A172 (cell line): ENCODE data around the gene PKNOX1. TPM values are rescaled to one million over a fixed set of nuclear protein-coding genes. Genes with fewer than 3 reads are reported as not detected.
A peak's percentile ranks its signal among the peaks of the same experiment; 100 is the strongest.
"Not testable (repeated sequence)": the region's sequence is repeated elsewhere in the genome, so short reads cannot be mapped to it uniquely, and the experiment has no call there.

Experiments
- DNase-seq: peaks from one replicate; pipeline ENCODE4 v3.0.0-alpha.2; 2015; ENCODE audit warnings: low spot score
- total RNA-seq: library from RNA; depleted of rRNA; stranded (reverse); fragments of >200 nt; shearing (Covaris generic); gene quantifications from 2 replicates; pipeline ENCODE4 v1.2.3, GENCODE V29; 2014

The PKNOX1 gene
- total RNA-seq, 1 experiment from 2014 or later = 17.3 TPM

DNA sequence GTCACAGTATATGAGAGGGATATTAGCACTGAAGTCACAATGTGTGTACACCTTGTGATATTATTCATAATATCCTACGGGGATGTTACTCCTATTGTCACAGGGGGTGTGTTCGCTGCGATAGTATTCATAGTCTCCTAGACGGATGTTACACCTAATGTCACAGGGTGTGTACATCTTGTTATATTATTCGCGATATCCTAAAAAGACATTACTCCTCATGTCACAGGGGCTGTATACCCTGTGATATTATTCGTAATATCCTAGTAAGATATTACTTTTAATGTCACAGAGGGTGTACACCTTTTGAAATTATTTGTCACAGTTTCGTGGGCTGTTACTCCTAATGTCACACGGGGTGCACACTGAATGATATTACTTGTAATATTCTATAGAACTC is 23.2 kb upstream of the PKNOX1 start:
- not testable (repeated sequence) for DNase-seq

DNA sequence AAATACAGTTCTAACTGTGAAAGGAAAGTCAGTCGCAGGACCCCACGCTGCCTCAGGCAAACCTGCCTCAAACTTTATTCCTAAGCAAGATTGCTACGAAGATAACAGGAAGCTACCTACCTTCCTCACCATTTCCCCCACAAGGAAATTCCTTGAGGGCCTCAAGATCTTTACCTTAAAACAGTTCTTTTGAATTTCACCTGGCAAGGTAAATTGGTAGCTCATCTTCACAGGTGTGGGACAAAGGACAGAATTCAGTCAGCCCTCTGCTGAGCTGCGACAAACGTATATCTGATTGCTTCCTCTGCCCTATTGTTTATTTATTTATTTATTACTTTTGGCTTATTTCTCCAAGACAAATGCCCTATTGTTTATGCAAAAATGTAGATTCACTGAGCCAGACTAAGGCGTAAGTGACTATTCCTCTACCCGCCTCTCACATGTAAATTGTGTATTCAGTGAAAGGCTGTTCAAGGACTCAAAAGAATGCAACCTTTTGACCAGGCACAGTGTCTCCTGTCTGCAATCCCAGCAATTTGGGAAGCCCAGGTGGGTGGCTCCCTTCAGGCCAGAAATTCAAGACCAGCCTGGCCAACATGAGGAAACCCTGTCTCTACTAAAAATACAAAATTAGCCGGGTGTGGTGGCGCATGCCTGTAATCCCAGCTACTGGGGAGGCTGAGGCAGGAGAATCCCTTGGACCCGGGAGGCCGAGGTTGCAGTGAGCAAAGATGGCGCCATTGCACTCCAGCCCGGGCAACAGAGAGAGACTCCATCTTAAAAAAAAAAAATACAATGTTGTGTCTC is 17.3 kb upstream of the PKNOX1 start:
- no peak for DNase-seq

DNA sequence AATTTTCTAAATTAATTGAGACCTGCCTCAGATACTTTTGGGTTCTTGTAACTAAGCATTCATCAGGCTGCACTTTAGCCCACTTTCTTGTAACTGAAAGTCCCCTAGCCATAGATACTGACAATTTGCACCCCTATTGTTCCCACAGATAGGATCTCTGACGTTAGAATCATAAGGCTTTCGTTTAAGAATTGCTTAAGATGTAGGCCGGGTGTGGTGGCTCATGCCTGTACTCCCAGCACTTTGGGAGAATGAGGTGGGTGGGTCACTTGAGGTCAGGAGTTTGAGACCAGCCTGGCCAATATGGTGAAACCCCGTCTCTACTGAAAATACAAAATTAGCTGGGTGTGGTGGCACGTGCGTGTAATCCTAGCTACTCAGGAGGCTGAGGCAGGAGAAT is 16.2 kb upstream of the PKNOX1 start:
- DNase-seq = not testable (repeated sequence)

DNA sequence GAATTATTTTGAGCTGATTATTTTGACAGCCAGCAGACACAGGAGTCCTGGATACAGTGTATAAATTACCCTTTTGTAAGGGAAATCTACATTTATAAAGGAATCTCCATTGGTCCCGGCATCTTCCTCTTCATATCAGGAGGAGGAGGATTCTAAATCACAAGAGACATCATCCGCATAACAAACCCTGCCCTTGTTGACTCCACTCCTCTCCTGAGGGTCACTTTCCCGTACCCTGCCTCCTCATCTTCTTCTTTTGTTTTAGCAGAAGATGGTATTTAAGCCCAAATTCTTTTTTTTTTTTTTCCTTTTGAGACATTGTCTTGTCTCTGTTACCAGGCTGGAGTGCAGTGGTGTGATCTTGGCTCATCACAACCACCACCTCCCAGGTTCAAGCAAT is 14.6 kb upstream of the PKNOX1 start:
- DNase-seq = no peak

DNA sequence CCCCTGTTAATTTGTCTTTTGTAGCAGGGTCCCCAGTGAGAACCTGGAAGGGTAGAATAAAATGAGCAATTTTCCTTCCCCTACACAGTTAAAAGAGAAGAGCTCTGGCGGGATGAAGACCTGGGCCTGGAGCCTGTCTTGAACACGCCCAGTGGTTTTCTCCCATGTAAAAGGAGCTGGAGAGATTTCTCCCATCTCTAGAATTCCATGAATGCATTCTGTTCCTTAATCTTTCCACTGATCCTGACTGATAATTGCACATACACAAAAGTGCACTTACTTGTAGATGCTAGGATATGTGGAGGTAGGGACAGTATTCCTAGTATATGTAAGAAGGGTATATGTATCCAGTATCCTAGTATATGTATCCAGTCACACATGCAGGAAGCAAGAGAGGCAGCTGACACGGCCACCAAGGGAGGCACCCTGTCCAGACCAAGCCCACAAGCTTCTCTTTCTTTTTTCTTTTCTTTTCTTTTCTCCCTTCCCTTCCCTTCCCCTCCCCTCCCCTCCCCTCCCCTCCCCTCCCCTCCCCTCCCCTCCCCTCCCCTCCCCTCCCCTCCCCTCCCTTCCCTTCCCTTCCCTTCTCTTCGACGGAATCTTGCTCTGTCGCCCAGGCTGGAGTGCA is 11.9 kb upstream of the PKNOX1 start:
- DNase-seq = no peak

DNA sequence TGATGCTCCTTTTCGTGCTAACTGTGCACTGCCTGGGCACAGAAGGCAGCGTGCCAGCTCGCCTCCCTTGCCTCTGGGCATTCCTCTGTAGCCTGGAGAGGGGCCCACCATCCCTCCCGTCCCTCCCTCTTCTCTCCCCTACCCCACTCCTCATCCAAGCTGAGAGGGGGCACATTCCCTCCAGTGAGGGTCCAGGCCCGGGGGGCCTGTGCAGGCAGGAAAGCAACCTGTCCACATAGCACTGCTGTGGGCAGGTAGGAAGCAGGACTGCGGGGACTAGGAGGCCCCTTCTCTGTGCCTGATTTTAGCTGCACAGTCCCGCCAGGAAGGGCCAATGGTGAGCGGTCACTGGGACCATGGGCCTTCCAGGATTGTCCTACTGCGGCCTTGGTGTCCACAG is 10.3 kb upstream of the PKNOX1 start:
- DNase-seq = no peak

DNA sequence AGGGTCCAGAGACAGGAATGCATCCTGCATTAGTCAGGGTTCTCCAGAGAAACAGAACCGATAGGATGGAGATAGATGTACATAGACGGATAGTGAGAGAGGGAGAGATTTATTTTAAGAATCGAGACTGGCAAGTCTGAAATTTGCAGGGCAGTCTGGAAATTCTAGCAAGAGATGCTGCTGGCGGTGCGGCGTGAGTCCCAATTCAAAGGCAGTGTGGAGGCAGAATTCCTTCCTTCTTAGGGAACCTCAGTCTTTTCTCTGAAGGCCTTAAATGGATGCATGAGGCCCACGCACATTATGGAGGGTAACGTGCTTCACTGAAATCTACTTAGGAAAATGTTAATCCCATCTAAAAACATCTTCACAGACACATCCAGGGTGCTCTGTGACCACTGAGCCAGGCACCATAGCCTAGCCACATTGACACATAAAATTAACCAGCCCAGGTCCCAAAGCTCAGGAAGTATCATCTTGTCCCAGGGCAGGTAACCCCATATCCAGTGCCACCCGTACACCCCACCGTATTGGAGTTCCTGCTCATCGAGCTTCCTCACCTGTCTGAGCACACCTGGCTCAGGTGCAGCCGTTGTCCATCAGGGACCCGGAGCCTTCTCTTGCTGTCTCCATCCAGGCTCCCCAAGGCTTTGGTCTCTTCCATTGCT is 9.7 kb upstream of the PKNOX1 start:
- no peak for DNase-seq

DNA sequence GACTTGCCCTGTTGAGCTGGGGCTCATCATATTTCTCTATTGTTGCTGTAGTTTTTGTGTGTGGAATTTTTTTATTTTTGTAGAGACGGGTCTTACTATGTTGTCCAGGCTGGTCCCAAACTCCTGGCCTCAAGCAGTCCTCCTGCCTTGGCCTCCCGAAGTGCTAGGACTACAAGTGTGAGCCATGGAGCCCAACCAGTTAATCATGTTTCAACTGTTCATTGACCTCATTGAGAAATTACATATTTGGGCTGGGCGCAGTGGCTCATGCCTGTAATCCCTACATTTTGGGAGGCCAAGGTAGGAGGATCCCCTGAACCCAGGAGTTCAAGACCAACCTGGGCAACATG is 9.2 kb upstream of the PKNOX1 start:
- no peak for DNase-seq

DNA sequence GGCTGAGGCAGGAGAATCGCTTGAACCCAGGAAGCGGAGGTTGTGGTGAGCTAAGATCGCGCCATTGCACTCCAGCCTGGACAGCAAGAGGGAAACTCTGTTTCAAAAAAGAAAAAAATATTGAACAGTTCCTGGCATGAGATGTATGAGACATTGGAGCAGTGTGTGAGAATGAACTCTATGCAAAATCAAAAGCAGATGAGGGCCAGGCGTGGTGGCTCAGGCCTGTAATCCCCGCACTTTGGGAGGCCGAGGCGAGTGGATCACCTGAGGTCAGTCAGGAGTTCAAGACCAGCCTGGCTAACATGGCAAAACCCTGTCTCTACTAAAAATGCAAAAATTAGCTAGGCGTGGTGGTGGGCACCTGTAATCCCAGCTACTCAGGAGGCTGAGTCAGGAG is 6.7 kb upstream of the PKNOX1 start:
- DNase-seq = not testable (repeated sequence)

DNA sequence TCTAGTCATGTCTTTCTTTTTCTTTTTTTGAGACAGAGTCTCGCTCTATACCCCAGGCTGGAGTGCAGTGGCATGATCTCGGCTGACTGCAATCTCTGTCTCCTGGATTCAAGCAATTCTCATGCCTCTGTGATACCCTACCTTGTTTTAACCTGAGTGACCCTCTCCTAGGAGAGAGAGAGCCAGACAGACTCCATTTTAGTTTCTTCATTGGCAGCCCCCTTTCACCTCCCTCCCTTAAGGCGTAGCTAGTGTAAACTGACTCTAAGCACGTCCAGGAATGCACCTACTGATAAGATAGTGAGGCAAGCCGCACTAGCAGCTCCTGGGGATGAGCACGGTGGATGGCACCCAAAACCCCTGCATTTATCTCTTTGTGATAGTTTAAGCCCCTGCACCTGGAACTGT is 5.2 kb upstream of the PKNOX1 start:
- no peak for DNase-seq

DNA sequence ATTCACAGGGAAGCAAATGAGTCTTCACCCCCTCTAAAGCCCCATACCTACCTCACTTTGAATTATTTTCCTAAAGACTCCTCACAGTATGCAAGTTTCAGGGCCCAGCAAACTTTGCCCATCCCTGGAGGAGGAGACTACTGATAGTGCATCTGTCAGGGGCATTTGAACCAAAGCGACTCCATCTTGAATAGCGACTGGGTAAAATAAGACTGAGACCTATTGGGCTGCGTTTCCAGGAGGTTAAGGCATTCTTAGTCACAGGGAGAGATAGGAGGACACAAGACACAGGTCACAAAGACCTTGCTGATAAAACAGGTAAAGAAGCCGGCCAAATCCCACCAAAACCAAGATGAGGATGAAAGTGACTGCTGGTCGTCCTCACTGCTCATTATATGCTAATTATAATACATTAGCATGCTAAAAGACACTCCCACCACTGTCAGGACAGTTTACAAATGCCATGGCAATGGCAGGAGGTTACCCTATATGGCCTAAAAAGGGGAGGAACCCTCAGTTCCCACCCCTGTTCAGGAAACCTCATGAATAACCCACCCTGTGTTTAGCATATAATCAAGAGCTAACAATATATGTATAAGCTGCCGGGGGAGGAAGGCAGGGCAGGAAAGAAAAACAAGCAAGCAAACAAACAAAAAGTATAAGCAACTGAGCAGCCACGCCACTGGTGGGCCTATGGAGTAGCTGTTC is 3.3 kb upstream of the PKNOX1 start:
- DNase-seq = no peak

DNA sequence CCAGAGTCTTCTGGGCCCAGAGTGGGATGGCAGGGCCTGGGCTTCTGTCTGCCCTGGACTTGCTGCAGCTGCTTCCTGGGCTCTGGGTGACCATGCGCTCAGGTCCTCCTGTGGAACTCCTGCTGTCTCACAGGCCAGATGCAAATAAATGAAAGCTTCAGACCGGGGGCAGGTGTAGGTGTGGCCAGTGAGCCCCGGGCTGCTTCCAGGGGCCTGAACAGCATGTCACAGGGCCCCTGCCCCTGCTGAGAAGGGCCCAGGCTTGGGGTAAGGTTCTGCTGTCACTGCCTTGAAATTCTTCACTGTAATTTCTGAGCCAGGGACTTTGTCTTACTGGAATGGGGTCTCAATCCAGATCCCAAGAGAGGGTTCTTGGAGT is 2.5 kb upstream of the PKNOX1 start:
- DNase-seq = no peak

DNA sequence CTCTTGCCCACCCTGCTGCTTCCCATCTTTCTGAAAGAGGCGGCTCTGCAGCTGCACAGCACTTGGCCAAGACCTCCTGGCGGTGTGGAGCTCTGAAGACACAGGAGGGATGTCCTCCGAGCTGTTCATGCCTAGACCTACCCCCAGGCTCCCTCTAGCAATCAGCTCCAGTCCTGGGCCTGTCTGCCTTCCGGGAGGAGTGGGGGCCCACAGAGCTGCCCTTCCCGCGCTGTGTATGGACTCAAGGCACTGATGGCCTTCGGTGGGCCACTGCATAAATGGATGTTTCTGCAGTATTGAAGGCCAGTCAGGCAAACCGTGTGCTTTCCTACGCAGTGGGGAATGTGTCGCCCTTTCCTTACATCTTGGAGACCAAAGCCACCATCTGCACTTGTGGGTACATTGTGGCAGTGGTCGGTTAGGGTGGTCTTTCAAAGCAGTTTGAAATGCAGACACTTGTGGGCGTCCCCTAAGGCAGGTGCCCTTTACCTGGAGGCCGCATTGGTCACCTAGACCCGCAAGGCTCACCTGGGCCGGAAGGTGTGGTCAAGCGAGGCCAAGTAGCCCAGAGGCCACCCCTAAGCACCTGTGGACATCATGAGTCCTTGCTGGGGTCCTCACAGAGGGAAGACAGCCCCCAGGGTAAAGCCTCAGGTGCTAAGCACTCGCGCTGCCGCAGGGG is 912 bp upstream of the PKNOX1 start:
- DNase-seq = no peak

DNA sequence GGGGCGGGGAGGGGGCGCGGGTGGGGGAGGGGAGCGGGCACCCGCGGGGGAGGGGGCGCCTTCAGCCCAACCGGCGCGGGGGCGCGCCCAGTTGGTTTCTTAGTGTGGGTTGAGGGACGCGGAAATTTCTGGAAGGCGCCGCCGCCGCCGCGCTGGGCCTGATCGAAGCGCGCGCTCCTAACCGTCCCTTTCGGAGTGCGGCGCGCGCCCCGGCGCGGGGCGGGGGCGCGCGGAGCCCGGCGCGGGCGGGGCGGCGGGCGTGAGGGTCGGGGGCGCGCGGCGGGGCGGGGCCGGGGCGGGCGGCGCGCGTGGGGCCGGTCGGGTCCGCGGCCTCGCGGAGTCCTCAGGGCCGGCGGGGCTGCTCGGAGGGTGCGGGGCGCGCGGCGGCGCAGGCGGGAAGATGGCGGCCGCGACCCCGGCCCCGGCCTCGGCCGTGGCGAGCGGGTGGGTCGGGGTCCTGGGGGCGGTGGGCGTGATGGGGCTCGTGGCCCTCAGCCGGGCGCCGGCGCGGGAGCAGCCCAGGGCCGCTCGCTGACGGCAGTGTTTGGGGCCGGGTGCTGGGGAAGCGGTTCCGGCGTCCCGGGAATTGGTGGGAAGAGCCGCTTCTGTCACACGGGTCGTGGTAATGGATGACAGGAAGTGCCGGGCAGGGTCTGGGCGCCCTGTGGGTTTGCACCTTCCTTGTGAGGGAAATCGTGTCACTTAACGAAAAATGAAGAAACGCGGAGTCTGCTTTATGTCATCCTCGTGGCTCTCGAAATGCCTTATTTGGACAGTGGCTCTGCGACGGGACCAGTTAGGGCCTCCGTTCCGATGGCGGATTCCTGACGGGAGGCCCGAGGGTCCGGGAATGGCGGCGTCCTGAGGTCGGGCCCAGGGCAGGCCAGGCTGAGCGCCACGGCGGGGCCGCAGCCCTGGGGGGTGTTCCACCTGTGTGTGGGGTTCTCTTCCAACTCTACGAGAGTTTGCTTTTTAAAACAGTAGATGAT is 764 bp downstream of the PKNOX1 start:
- peak; percentile 45 for DNase-seq

DNA sequence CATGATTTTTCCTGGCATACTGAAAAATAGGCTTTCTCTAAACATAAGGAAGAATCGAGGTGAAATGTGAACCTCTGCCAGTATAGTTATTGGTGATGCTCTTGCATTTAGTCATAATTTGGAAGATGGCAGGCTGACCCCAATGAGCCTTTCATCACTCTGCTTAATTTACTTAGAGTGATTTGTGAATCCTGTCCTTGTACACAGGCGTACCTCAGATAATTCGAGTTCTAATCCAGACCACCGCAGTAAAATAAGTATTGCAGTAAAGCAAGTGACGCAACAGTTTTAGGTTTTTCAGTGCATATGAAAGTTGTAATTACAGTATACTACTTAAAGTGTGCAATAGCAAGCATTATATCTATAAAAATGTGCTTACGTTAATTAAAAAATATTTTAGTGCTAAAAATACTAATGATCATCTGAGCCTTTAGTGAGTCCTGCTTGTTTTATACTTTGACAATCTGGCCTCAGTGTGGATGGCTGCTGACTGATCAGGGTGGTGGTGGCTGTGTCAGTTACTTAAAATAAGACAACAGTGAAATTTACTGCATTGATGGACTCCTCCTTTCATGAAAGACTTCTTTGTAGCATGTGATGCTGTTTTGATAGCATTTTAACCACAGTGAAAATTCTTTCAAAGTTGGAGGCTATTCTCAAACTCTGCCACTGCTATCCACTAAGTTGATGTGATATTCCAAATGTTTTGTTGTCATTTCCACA is 1.7 kb downstream of the PKNOX1 start:
- no peak for DNase-seq

DNA sequence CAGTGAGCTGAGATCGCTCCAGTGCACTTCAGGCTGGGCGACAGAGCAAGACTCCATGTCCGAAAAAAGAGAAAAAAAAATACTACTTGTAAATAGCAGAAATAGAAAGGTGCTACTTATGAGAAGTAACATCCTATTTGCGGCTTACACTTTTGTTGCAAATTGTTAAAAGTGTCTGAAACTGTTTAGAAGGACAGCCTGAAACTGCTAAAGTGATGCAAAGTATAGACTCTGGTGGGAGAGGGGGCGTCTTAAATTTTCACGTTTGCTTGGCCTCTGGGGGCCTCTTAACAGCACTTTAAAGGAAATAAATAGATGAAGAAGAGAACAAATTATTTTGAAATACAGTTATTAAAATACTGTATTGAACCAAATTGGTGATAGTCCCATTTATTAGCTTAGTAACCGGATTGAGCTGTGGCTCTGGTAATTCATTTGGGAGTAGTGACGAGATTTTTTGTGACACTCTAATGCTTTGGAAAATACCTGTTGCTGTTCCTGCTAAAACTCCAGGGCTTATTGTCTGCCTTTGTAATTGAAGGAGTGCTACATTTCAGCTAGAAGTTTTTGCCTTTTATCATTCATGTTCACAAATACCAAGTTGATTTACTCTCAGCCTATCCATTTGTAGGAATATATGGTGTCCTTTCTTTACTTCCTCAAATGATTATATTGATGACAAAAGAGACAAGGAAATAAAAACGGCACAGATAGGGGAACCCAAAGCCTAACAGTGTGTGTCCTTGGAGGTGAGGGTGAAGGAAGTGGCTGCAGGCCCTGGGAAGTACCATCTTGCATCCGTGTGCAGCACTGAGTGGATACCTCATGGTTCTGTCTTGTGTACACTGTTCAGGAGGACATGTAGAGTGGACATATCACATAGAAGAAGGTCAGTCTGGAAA is 6.2 kb downstream of the PKNOX1 start:
- no peak for DNase-seq

DNA sequence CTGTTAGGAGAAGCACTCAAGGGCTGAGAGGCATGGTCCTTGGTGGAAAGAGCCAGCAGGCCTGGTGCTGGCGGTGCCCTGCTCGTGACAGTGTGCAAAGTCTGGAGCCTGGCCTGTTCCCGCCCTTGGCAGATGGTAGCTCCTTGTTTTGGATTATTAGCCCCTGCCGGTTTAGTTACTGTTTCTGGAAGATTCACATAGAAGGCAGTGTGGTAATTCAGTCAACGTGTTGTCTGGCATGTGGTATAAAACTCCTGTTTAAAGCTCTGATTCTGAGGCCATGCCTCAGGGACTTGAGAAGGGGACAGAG is 6.8 kb downstream of the PKNOX1 start:
- DNase-seq = no peak

DNA sequence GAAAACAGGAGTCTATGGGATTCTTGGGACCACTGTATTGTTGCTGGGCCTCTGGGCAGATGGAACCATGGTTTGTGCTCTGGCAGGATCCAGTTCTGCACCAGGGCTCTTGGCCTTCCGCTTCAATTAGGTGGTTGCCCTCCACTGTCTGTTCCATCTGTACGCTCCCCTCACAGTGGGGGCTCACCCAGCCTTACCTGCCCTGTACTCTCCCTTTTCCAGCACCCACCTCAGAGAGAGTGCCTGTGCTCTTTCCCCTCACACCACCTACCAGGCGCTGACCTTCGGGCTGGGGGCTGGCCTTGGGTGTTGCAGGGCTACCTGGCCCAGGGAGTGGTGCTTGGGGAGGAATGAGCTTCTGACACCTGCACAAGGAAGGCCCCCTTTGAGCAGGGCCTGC is 7.5 kb downstream of the PKNOX1 start:
- no peak for DNase-seq

DNA sequence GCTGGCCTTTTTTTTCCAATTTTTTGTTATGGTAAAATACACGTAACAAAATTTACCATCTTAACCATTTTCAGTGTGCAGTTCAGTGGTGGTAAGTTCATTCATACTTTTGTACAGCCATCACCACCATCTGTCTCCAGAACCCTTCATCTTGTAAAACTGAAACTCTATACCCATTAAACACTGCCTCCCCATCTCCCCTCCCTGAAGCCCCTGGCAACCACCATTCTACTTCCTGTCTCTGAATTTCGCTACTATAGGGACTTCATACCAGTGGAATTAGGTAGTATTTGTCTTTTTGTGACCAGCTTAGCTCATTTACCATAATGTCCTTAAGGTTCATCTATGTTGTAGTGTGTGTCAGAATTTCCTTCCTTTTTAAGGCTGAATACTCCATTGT is 8.7 kb downstream of the PKNOX1 start:
- no peak for DNase-seq
